CD4-positive, alpha-beta T cell treated with Interleukin-21 for 1 hour (primary cell): ENCODE data around the gene ADAMTS20.
"Not testable (repeated sequence)": the region's sequence is repeated elsewhere in the genome, so short reads cannot be mapped to it uniquely, and the experiment has no call there.

ENCODE experiments used
- DNase-seq: peaks from one replicate; pipeline ENCODE4 v3.0.0-alpha.2; 2020

Gene ADAMTS20, protein sequence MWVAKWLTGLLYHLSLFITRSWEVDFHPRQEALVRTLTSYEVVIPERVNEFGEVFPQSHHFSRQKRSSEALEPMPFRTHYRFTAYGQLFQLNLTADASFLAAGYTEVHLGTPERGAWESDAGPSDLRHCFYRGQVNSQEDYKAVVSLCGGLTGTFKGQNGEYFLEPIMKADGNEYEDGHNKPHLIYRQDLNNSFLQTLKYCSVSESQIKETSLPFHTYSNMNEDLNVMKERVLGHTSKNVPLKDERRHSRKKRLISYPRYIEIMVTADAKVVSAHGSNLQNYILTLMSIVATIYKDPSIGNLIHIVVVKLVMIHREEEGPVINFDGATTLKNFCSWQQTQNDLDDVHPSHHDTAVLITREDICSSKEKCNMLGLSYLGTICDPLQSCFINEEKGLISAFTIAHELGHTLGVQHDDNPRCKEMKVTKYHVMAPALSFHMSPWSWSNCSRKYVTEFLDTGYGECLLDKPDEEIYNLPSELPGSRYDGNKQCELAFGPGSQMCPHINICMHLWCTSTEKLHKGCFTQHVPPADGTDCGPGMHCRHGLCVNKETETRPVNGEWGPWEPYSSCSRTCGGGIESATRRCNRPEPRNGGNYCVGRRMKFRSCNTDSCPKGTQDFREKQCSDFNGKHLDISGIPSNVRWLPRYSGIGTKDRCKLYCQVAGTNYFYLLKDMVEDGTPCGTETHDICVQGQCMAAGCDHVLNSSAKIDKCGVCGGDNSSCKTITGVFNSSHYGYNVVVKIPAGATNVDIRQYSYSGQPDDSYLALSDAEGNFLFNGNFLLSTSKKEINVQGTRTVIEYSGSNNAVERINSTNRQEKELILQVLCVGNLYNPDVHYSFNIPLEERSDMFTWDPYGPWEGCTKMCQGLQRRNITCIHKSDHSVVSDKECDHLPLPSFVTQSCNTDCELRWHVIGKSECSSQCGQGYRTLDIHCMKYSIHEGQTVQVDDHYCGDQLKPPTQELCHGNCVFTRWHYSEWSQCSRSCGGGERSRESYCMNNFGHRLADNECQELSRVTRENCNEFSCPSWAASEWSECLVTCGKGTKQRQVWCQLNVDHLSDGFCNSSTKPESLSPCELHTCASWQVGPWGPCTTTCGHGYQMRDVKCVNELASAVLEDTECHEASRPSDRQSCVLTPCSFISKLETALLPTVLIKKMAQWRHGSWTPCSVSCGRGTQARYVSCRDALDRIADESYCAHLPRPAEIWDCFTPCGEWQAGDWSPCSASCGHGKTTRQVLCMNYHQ (N-terminal part only)

DNA sequence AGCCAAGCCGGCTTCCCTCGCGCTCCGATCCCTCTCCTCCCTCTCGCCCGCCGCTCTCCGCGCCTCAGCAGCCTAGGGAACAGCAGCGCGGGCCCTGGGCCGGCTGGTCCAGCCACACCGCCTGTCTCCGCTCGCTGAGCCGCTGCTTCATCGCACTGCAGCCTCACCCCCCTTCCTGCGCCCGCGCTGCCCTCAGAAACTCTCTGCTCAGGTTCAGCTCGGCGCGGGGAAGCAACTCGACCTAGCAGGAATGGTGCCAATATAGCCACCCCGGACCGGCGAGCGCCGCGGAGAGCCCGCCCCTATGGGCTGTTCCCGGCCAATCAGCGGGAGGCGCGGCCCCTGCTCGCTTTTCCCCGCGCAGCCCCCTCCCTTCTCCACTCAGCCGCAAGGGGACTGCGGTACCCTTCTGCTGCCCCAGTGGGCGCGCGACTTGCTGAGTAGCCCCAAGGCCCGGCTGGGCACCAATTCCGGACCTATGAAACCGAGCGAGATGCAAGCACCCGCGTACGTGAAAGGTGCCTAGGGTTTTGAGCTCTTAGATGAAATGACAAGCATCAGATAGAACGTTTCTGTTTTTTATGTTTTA lies at the start of gene ADAMTS20:
Gene ADAMTS20, minus strand, starts transcription at position 233 of the 589 bp plus-strand sequence. CDS start 282 bp downstream, outside the sequence.
- DNase-seq: no peak

DNA sequence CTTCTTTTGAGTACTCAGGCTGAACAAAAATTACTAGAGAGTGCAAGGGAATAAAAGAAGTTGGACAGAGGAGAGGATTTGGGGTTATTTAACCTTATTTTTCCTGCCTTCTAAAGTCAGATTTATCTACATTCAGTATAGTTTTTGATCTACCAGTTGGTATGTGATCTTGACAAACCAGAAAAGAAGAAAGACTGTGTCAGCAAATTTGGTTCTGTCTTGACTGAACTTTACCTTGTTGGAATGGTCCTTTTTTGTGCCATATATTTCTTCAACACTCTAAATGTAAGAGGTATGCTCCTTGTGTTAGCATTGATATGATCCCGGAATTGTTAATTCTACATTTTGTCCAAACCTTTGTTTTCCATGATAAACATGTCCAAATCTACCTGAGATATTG lies 47.7 kb upstream of the ADAMTS20 start:
- DNase-seq: no peak

DNA sequence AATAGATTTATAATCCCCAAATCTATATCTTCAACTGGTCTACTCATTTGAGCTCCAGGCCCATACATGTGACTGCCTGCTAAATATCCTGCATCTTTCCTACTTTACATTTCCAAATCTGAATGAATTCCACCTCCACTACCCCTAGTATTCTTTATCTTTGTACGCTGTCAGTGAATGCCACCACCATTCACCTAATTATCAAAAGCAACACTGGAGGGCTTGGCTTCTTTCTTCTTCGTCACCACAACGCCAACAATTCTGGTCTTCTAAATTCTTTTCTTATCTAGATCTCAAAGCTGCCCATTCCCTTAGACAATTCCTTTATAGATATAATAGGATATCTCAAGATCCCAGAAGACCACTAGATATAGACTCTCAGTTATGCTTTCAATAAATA lies 47.1 kb upstream of the ADAMTS20 start:
- no peak for DNase-seq

DNA sequence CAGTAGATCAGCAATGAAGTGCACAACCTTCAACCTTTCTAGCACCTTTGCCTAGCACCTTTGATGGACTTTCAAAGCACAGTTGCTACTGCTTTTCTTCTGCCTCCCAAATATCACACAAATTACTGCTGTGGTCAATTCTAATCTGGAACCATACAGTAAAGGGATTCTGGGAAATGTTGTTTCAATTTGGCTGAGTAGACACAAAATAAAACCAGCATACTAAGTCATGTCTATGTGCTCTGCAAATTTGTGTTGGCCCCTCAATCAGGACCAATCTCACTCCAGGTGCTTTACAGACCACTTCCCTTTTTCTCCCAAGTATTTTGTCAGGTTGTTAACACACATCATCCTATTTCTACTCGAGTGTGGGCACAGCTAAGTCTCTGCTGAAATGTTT lies 38.3 kb upstream of the ADAMTS20 start:
- no peak for DNase-seq

DNA sequence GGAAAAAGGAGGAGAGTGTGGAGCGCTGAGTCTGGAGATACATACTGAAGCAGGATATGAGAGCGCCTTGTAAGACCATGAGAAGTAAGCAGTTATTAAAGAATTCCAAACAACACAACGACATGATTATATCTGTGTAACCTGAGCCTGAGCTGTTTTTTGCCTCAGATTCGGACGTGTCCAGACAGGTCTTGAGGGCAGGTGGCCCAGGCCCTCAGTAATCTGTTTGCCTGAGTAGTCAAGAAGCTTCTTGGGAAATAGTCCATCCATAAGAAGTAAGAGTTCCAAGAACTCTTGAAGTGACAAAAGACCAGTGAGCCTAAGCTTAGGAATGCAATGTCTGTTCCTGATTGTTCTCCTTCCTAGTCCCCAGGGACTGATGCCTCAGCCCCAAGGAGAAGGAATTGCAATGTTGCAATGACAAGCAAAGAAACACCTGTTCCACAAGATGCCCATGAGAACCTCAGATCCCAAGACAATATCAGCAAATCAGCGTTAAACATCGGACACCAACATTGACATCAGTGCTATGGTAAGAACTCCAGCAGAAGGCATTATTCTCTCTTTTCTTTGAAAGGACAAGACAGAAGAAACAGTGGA lies 34.7 kb upstream of the ADAMTS20 start:
- DNase-seq: no peak

DNA sequence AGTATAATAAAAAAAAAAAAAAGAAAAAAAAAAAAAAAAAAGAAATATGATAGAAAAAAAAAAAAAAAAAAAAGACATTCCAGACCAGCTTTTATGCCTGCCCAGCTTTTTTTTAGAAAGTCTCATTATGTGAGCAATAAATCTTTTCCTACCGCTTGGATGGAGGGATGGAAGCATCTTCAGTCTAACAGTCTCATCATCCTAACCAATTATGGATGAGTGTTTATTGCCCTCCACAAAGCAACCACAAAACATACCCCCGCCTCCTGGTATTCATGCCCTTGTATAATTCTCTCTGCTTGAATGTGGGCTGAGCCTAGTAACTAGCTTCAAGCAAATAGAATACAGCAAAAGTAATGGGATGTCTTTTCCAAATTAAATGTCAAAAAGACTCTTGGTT lies 33.7 kb upstream of the ADAMTS20 start:
- DNase-seq: no peak

DNA sequence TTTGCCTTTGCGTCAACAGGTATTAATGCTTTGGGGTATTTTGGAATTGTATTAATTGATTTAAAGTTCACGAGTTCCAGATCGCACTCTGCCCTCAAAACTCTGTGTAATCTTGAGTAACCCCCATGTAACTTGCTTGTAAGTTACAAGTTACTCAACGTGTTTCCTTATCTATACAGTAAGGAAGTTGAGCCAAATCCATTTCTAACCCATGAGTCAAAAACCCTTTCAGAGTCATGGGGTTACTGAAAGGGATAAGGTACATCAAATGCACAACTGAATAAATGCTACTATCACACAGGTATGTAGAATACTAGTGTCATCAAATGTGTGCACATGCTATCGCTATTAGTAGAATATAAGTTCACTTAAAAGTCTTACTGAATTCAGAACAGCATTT lies 28.6 kb upstream of the ADAMTS20 start:
- DNase-seq: no peak

DNA sequence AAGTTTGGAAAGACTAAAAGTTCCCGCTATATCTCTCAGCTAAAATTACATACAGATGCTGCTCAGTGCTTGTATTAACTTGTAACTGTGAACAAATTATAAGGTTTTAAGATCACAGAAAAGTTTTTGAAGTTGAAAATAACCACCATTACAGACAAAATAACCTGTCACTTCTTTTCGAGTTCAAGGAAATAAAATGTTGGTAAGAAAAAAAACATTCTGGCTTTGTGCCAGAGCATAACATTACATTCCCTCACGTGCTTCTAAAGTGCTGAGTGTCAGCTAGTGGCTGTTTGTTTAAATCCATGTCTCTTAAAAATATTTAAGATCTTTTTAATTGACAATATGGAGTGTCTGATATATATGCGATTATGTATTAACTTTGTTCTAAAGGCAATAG lies 27.2 kb upstream of the ADAMTS20 start:
- DNase-seq: no peak

DNA sequence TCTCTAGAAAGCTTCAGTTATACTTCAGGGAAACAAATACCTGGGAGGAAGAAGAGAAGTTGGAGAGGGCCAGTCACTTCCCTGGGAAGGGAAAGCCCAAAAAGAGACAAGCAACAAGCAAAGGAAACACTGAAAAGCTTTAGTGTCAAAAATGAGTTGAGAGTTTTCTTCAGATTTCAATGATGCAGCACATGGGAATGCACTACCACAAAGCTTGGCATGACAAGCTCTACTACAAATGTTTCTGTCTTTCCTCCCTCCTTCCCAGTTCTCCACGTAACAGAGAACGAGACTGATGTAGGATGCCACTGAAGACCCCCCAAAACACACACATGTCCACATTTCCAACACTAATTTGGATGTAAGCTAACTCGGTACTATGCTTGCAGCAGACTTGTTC lies 26.8 kb upstream of the ADAMTS20 start:
- DNase-seq: no peak

DNA sequence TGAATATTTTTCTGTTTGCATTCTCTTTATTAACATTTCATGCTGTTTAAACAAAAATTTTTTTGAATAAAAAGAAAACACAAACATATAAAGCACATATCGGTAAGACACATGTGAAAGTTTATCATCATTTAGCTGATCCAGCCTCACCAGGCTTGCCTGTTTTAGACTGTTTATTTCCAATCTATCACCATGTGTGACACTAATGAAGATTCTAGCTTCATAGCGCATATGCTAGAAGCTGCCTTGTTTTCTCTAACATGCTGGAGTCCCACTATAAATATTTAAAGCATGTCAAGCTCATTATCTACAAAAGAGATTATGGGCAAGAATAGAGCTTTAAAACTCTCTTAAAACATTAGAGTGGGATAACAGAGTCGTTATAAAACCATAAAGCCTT lies 25.4 kb upstream of the ADAMTS20 start:
- no peak for DNase-seq

DNA sequence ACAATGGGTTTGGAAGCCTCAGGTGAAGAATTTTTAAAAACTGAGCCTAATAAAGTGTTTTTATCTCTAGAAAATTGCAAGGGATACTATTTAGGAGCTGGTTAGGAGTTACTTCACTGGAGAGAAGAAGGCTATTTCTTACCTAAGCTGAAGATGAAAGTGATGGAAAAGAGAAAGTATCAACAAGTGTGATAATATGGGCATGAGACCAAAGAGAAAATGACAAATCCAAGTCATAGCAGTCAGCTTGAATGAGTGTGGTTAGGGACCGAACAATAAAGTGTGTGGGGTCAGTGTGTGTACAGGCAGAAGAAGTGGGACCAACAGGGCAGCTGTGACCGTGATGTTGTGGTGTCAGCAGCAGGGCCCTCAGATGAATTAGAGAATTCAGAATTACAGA lies 24.2 kb upstream of the ADAMTS20 start:
- DNase-seq: no peak

DNA sequence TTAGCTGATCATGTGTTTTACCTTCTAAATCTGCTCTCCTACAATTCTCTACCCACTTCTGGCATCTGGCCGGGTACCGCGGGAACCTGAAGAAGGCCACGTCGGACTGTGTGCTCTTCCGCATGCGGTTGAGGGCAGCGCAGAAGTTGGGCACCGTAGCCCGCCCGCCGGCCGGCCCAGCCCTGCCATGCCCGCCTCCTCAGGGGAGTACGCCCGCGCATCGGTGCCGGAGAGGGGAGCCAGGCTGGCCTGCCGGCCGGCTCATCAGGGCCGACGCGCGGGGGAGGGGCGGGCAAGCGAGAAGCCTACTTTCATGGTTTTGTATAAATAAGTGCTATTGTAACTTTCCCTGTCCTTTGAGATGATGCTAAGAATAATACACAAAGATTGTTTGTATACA lies 19.9 kb upstream of the ADAMTS20 start:
- no peak for DNase-seq

DNA sequence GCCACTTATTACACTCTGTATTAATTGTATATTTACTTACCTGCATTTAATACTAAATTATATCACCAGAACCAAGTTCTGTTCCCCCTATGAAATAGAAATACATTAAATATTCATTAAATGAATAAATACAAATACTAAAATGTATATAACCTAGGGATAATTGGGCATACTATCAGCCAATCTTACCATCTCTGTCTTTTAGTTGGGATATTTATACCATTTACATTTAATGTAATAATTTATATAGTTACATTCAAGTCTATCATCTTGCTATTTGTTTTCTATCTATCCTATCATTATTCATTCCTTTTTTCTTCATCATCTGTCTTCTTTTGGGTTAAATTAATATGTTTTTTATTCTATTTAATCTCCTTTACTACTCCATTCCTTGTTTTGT lies 4.1 kb upstream of the ADAMTS20 start:
- DNase-seq: no peak

DNA sequence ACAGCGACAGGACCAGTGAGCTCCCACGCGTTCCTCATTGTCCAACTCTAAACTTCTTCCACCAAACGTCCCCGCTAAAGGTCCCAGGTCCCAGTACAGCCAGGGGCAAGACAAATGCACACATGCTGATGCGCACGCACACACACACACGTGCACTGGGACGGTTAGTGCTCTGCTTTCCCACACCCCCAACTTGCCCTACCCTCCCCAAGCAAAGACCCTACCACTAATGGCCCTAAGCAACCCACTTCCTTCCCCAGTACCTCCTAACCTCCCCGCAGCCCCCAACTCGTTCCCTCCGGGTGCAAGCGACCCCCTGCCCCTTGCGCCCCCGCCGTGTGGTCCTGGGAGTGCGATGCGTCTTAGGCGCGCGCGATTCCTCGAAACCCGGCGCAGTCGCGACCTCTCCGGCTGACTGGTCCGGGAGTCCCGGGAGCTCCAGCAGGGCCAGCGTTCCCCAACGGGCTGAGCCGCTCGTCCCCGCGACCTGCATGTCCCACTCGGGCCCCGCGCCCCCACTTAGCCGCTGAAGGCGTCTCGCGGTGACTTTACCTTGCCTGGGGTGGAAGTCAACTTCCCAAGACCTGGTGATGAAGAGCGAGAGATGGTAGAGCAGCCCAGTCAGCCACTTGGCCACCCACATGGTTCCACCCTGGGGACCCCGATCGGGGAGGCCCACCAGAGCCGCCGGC lies 578 bp downstream of the ADAMTS20 start:
- no peak for DNase-seq

DNA sequence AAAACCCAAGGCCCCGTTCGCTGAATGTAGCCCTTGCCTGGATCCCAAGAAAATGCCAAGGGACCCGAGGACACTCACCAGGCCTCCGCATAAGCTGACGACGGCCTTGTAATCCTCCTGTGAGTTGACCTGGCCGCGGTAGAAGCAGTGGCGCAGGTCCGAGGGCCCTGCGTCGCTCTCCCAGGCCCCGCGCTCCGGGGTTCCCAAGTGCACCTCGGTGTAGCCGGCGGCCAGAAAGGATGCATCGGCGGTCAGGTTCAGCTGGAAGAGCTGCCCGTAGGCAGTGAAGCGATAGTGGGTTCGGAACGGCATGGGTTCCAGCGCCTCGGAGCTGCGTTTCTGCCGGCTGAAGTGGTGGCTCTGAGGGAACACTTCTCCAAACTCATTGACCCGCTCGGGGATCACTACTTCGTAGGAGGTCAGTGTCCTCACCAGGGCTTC lies 1.2 kb downstream of the ADAMTS20 start:
- no peak for DNase-seq

DNA sequence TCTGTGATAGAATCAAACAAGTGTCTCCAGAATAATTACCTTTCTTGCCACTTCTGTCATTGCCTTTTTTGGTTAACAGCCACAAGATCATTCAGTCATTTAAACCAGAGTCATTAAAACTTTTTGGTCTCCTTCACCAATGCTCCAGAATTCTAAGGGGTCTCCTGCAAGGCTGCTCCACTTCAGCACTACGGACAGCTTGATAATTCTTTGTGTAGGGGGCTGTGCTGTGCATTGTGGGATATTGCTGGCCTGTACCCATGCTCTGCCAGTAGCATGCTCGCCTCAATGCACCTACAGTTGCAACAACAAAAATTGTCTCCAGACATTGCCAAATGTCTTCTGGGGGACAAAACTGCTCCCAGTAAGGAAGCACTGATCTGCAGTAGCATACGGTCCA lies 7.3 kb downstream of the ADAMTS20 start:
- DNase-seq: no peak

DNA sequence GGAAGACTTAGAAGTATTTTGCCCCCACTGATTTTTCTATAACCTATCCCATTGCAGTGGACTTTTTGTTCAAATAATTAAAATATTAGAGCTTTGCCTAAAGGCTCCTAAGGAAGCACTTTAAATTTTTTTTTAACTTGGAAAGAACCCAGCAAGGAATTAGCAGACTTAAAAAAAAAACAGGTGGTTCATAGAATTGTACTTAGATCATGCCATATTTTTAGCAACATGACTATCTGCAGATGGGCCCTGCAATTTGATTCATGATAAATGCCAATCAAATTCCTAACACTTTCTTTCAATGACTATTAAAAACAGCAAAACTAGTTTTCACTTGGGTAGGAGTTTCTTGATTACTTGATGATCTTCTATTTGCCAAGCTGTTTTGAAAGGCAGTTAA lies 11.5 kb downstream of the ADAMTS20 start:
- no peak for DNase-seq

DNA sequence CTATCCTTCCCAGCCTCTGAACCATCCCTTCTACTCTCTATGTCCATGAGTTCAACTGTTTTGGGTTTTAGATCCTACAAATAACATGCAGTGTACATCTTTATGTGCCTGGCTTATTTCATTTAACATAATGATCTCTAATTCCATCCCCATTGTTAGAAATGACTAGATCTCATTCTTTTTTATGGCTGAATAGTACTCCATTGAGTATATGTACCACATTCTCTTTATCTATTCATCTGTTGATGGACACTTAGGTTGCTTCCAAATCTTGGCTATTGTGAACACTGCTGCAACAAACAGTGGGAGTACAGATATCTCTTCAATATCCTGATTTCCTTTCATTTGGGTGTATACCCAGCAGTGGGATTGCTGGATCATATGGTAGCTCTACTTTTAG lies 14.3 kb downstream of the ADAMTS20 start:
- not testable (repeated sequence) for DNase-seq

DNA sequence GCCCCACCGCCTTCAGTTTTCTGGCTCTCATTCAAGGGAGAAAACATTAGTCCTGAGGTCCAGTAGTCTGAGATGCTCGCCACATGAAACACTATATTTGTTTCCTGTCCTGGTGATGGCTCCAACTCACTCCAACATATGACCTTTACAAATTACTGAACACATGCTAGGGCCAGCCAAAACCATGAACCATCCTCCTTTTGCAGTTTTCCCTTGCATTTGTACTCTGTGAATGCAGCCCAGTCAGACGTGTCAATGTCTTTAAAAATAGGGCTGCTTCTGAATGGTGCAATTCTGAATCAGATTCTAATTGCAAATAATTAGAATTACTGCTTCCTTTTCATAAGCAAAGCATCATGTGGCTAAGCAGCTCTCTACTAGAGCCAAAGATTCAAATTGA lies 36.0 kb downstream of the ADAMTS20 start:
- no peak for DNase-seq

DNA sequence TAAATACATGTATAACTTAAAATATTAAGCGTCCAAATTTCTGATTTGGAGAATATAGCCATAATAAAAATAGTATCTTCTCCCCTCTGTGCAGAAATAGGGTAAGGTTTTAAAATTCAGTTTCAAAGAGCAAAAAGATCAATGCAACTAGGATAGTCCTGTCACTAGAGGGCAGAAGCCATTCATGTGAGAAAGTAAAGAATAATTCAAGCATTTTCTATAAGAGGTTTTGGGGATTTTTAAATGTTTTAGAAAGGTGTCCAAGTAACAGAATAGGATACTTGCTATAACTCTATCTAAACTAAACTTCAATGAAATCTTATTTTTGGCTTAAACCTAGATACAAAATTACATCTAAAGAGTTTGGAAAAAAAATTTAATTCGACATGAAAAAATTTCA lies 50.3 kb downstream of the ADAMTS20 start:
- DNase-seq: no peak

DNA sequence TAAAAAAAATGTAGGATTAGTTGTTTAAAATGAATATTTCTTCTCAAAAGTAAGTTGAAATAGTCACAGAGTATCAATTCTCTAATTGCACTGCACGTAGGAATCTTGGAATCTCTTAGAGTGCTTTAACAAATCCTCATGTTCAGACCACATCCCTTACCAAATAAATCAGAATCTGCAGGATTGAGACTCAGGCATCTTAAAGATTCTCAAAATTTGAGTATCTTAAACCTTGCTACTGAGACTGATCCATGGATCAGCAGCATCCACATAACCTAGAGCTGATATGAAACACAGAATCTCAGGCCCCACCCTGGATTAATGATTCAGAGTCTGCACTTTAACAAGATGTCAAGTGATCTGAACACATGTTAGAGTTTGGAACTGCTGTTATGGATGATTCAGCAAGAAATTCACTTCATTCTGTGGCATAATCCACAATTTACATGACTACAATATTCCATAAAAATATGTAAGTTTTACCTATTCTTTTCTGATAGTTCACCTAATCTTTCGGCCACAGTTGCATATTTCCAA lies 58.7 kb downstream of the ADAMTS20 start:
- DNase-seq: no peak
